Uterus (tissue), 2 donors: ENCODE measurements around the gene ST8SIA2.

ENCODE experiments used
- CTCF ChIP-seq, 4 experiments: fragments of 200-600 bp in 2 of 4; fragments of 450-650 bp in 2 of 4; sonication (generic) in 2 of 4; IDR thresholded peaks; one replicate each; pipeline ENCODE4 v1.5.1; 2016 to 2019; ENCODE audit warnings: antibody characterized with exemption in 4 of 4, mild to moderate bottlenecking in 2 of 4, moderate library complexity in 1 of 4
- POLR2A ChIP-seq, 2 donors: fragments of 450-650 bp; IDR thresholded peaks; one replicate each; pipeline ENCODE4 v1.6.1; 2016; ENCODE audit warnings: antibody characterized with exemption in 2 of 2, mild to moderate bottlenecking in 1 of 2, moderate library complexity in 1 of 2

GRCh38 chr15:92466834-92467233 lies 73.2 kb downstream of the ST8SIA2 start:
- no peak for TF ChIP-seq CTCF (IDR thresholded peaks at IDR 0.05)
- no peak for TF ChIP-seq POLR2A (IDR thresholded peaks at IDR 0.05)
